Activated CD8-positive, alpha-beta memory T cell treated with anti-CD3 and anti-CD28 coated beads, Interleukin-2, amount 50 U/mL, for 1 hour (primary cell): Measurements from ENCODE around the gene DCBLD2.

Experiments used
- DNase-seq: peaks from one replicate; pipeline ENCODE4 v3.0.0-alpha.2; 2020; ENCODE audit errors: extremely low read depth

Gene DCBLD2

DNA sequence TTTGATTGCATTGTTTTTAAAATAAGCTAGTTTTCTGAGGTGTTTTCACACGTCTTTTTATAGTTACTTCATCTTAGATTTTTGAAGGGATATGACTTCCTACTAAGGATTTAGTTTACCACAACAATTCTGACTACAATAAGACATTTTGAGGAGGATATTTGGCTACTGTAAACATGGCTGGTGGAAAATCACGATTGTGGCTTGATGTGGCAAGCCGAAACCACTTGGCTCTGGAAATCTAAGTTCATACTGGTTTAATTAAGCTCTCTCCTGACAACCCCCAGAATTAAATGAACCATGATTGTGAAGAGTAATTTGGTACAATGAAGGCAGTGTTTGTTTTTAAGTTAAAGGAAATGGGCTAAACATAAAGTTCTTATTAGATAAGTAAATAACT lies 107.5 kb downstream of the DCBLD2 start:
- no peak for DNase-seq

GRCh38 chr3:98791341-98792325 lies 109.9 kb downstream of the DCBLD2 start:
- no peak for DNase-seq

- DNase-seq: no peak
These were observed 112.8 kb downstream of the DCBLD2 start for GRCh38 chr3:98788651-98789050.

GRCh38 chr3:98787181-98787580 lies 114.3 kb downstream of the DCBLD2 start:
- DNase-seq: no peak

- DNase-seq: no peak
These were observed 115.0 kb downstream of the DCBLD2 start for GRCh38 chr3:98786364-98787006.

DNA sequence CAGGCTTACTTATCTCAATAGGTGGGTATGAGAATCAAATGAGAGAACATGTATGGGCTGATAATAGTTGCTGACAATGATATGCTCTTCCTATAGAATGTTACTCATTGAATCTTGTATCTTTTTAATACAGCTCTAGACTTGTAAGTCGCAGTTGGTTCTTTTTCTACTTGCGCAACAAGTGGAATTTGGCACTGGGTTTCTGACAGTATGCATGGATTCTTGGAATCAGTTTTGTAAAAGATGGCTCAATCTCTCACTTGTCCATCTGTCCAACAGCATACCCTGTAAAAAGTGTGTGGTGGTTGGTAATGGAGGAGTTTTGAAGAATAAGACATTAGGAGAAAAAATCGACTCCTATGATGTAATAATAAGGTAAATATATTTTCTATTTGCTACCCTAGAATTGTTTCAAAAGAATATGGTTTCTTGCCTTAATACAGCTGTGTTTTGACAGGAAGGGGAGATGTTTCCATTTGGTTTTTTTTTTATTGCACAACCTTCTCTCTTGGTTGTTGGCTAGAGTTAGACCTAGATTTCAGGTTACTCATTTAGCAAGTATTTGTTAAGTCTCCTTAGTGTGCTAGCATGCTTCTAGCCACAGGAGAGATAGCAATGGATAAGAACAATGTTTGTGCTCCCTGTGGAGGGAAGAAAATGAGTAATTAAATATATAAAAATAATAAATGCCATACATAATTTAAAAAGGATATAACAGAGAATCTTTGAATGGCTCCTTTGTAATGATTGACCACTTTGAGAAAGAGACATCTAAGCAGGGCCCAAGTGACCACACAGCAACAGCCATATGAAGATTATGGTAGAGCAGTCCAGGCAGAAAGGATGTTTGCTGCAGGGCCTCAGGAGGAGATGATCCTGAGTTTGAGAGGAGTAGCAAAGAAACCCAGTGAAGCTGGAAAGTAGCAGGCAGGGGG lies 116.6 kb downstream of the DCBLD2 start:
- no peak for DNase-seq

DNA sequence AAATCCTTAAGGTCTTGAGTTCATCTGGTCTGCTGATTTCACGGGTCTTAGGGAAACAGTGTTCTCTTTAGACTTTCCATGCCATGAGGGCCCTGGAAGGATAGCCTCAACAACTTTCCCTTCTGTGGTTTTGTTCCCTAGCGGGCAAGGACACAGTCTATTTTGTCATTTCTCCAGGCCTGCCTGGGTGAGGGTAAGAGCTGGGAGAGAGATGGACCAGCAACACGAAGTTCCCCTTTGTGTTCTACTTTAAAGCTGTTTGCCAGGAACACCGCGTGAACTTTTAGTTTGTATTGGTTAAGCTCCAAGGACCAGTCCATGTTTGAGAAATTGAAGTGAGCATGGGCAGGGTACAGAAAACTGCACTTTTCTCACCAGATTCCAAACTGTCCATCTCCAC lies 117.5 kb downstream of the DCBLD2 start:
- no peak for DNase-seq

DNA sequence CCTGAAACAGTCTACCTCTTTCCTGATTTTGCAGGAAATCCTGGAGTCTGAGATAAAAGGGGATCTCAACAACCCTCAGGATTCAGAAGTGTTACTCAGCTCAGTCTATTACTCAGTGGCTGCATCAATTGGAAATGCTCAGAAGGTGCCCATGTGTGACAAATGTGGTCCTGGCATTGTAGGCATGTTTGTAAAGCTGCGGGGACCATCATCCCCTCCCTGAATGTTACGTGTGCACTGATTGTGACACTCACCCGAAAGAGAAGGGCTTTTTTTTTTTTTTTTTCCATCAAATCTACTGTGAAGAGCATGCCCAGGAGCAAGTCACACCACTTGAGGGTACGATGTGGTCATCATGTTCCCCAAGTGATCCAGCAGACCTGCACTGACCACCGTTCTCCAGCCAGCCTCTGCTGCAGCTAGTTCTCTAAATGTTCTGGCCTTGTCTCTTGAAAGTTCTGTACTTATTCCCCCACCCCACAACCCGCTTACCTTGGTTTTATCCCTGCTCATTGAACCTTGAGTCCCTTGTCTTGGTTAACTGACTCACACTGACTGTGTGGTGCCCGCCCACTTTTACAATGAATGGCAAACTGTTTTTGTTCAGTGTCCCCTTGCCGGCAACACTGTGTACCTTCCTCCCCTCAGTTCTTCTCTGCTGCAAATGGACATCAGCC lies 118.5 kb downstream of the DCBLD2 start:
- no peak for DNase-seq

DNA sequence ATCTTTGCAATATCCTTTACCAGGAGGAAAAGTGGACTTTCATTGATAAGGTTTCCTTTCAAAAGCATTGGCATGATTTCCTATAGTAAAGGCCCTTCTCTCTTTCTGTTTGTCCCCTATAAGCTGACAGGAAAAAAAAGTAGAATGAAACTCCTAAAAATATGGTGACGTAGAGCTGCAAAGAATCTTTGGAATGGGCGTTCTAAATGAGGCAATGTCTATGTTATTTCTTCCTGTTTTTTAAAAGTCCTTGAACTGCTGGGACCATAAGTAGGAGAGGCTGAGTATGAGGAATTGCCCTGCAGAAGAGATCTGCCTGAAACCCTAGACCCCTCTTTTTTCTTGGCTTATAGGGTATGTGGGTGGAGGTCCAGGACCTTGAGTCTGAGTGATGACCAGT lies 121.2 kb downstream of the DCBLD2 start:
- DNase-seq: no peak

GRCh38 chr3:98779541-98780335 lies 121.8 kb downstream of the DCBLD2 start:
- DNase-seq: no peak

GRCh38 chr3:98778852-98779413 lies 122.6 kb downstream of the DCBLD2 start:
- DNase-seq: no peak

DNA sequence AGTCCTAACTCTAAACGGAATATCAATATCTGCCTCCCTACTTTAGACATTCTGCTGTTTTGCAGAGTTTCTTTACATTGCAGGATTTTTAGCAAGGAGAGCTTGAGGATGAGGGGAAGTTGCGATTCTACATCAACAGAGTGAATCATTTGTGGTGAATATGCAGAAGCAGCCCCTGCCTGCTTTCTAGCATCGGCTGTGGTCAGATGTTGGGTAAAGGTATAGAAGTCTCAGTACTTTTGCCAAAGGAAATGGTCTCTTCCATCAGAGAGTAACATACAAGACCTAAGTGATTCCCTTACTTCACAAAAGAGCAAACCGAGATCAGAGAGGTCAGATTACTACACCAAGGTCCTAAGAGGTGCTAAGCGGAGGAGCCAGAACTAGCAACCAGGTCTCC lies 123.1 kb downstream of the DCBLD2 start:
- no peak for DNase-seq

DNA sequence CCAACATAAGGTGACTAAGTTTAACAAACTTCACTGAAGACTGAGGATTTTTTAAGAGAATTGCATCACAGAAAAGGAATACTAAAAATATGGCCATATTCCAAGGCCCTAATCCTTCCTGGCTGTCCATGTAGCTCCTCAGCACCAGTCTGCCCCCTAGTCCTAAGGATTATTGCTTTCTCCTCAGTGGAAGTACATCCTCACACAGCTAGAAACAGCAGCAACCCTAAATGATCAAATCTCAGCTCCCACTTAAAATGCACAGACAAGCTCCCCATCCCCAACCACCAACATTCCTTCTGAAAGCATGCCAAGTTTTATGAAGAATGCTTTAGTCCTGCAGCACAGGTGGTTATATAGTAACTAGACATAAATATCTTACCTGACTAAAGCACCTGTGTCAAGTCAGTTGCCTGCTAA lies 123.7 kb downstream of the DCBLD2 start:
- no peak for DNase-seq

GRCh38 chr3:98777286-98777685 lies 124.2 kb downstream of the DCBLD2 start:
- no peak for DNase-seq

DNA sequence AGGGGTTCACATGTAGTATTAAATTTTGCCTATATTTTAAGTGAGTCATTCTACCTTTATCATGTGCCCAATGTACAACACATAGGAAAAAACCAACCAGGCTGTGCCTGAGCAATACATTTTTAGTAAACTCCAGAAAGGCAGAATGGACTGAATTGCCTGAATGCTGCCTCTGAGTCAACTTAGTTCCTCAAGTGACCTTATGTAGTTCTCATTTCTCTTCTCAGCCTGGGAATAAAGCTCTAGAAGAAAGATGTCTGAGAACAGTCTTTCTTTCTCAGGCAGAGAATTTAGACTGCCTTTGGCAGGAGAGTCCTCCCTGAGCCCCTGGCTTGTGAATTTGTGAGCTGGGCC lies 125.4 kb downstream of the DCBLD2 start:
- no peak for DNase-seq

- DNase-seq: no peak
These were observed 125.9 kb downstream of the DCBLD2 start for GRCh38 chr3:98775459-98776139.

- DNase-seq: no peak
These were observed 129.5 kb downstream of the DCBLD2 start for GRCh38 chr3:98772022-98772421.

GRCh38 chr3:98770261-98771039 lies 131.0 kb downstream of the DCBLD2 start:
- no peak for DNase-seq

GRCh38 chr3:98769448-98769847 lies 132.0 kb downstream of the DCBLD2 start:
- no peak for DNase-seq
